Neuronal stem cell (in vitro differentiated cells): ENCODE measurements around the gene PCDH19.

Experiments used
- DNase-seq: peaks from one replicate; pipeline ENCODE4 v3.0.0-alpha.2; 2013; ENCODE audit warnings: low spot score
- H2AFZ ChIP-seq: one replicate; pipeline ENCODE4 v1.6.1; 2013; ENCODE audit warnings: mild to moderate bottlenecking, low read length, inconsistent platforms
- H2AK5ac ChIP-seq: 2 replicates; pipeline ENCODE4 v1.6.1; 2013; ENCODE audit warnings: low read depth, mild to moderate bottlenecking, inconsistent platforms, low read length, moderate library complexity, mixed read lengths
- H2BK120ac ChIP-seq: 2 replicates; pipeline ENCODE4 v1.6.1; 2013; ENCODE audit warnings: low read depth, mild to moderate bottlenecking, inconsistent platforms, low read length, moderate library complexity, mixed read lengths
- H2BK12ac ChIP-seq: one replicate; pipeline ENCODE4 v1.6.1; 2013; ENCODE audit warnings: low read length, inconsistent platforms
- H2BK15ac ChIP-seq: 2 replicates; pipeline ENCODE4 v1.6.1; 2013; ENCODE audit warnings: mild to moderate bottlenecking, low read length, inconsistent platforms, mixed read lengths
- H2BK5ac ChIP-seq: one replicate; pipeline ENCODE4 v1.6.1; 2013; ENCODE audit warnings: inconsistent platforms, mild to moderate bottlenecking, low read length, moderate library complexity
- H3K14ac ChIP-seq: one replicate; pipeline ENCODE4 v1.6.1; 2013; ENCODE audit warnings: low read length, inconsistent platforms
- H3K18ac ChIP-seq: 2 replicates; pipeline ENCODE4 v1.6.1; 2013; ENCODE audit warnings: low read length, inconsistent platforms
- H3K23ac ChIP-seq: 2 replicates; pipeline ENCODE4 v1.6.1; 2013; ENCODE audit warnings: low read depth, mild to moderate bottlenecking, mixed read lengths, low read length, inconsistent platforms; ENCODE audit not compliant: poor library complexity
- H3K27ac ChIP-seq: replicated peaks from 3 replicates; pipeline ENCODE4 v1.5.1; 2013; ENCODE audit warnings: low read length, inconsistent platforms
- H3K27me3 ChIP-seq, 3 experiments: 2 replicates each; pipeline ENCODE4 v1.6.1; 2013; ENCODE audit warnings: low read length in 3 of 3, mild to moderate bottlenecking in 2 of 3, inconsistent platforms in 1 of 3, low read depth in 1 of 3, mixed read lengths in 1 of 3, moderate library complexity in 1 of 3; ENCODE audit not compliant: control insufficient read depth in 3 of 3, insufficient read depth in 3 of 3
- H3K36me3 ChIP-seq, 2 donors: replicated peaks in 1 of 2; 2 replicates each; pipeline ENCODE4 v1.6.1; 2013; ENCODE audit warnings: low read length in 2 of 2; ENCODE audit not compliant: control insufficient read depth in 2 of 2, insufficient read depth in 2 of 2
- H3K4ac ChIP-seq: 2 replicates; pipeline ENCODE4 v1.6.1; 2013; ENCODE audit warnings: inconsistent platforms, mild to moderate bottlenecking, low read length, moderate library complexity
- H3K4me1 ChIP-seq, 2 donors: 1 replicate in 1 of 2; 2 replicates in 1 of 2; pipeline ENCODE4 v1.6.1; 2013; ENCODE audit warnings: low read length in 2 of 2, low read depth in 1 of 2; ENCODE audit not compliant: control insufficient read depth in 2 of 2, insufficient read depth in 1 of 2
- H3K4me2 ChIP-seq: one replicate; pipeline ENCODE4 v1.6.1; 2013; ENCODE audit warnings: mild to moderate bottlenecking, low read length, inconsistent platforms; ENCODE audit not compliant: insufficient read depth, poor library complexity, severe bottlenecking
- H3K4me3 ChIP-seq, 2 donors: 2 replicates each; pipeline ENCODE4 v1.5.1; 2013; ENCODE audit warnings: low read length in 2 of 2, mild to moderate bottlenecking in 2 of 2, inconsistent platforms in 1 of 2, moderate library complexity in 1 of 2
- H3K79me1 ChIP-seq: one replicate; pipeline ENCODE4 v1.6.1; 2013; ENCODE audit warnings: low read depth, mild to moderate bottlenecking, inconsistent platforms, low read length, moderate library complexity
- H3K9ac ChIP-seq: one replicate; pipeline ENCODE4 v1.6.1; 2013; ENCODE audit warnings: mild to moderate bottlenecking, low read depth, low read length, inconsistent platforms; ENCODE audit not compliant: poor library complexity
- H3K9me3 ChIP-seq, 2 donors: replicated peaks in 1 of 2; 2 replicates each; pipeline versions ENCODE3 to v1.6.1; 2013; ENCODE audit warnings: low read length in 2 of 2, mild to moderate bottlenecking in 2 of 2, inconsistent platforms in 1 of 2, low read depth in 1 of 2, mixed read lengths in 1 of 2, moderate library complexity in 1 of 2; ENCODE audit not compliant: control insufficient read depth in 2 of 2, insufficient read depth in 1 of 2
- H4K8ac ChIP-seq: one replicate; pipeline ENCODE4 v1.6.1; 2013; ENCODE audit warnings: low read depth, mild to moderate bottlenecking, inconsistent platforms, low read length, moderate library complexity
- H4K91ac ChIP-seq: one replicate; pipeline ENCODE4 v1.6.1; 2013; ENCODE audit warnings: low read length, low read depth, mild to moderate bottlenecking, inconsistent platforms; ENCODE audit not compliant: poor library complexity
- WGBS, 2 donors: extraction: QIAGEN DNeasy Blood & Tissue Kit; methylation state at CpG; one replicate each; pipeline ENCODE4 v1.1.7; 2013; ENCODE audit warnings: missing lambda C conversion rate in 2 of 2, mixed read lengths in 1 of 2; ENCODE audit not compliant: insufficient read length in 2 of 2, insufficient replicate concordance in 1 of 2; ENCODE audit errors: extremely low coverage in 2 of 2; 5-methylcytosine and 5-hydroxymethylcytosine counted together

Gene PCDH19

GRCh38 chrX:100289066-100289558 is 121.0 kb downstream of the PCDH19 start:
- Histone ChIP-seq H2AK5ac (no peak overlapping the region), H3K4me1 (peaks cover 2 to 3% of the 10 kb centered on the region in 2 donors), H4K8ac (no peak overlapping the region), H3K14ac (no peak overlapping the region), H2BK5ac (no peak overlapping the region), H3K9ac (no peak overlapping the region), H3K36me3 (no peaks in the 10 kb centered on the region), H2BK120ac (no peak overlapping the region), H3K79me1 (no peaks in the 10 kb centered on the region), H3K9me3 (no peaks in the 10 kb centered on the region), H3K18ac (no peak overlapping the region), H3K23ac (no peak overlapping the region), H2BK12ac (no peak overlapping the region), H4K91ac (no peak overlapping the region), H3K27me3 (no peaks in the 10 kb centered on the region), H3K4ac (no peak overlapping the region), H3K4me2 (no peak overlapping the region), H3K4me3 (no peak overlapping the region), H3K27ac (no peak overlapping the region), H2BK15ac (no peak overlapping the region), H2AFZ (no peak overlapping the region)
- no peak for DNase-seq

GRCh38 chrX:100277231-100277630 is 132.8 kb downstream of the PCDH19 start:
- WGBS, 2 donors: no CpG with 5 or more reads among the region's 1 CpG
- no peak for DNase-seq
- no peak overlapping the region for H4K8ac ChIP-seq

GRCh38 chrX:100274916-100275315 is 135.2 kb downstream of the PCDH19 start:
- no peak overlapping the region for H2BK15ac ChIP-seq
- H3K18ac ChIP-seq: no peak overlapping the region
- no peak overlapping the region for H3K27ac ChIP-seq
- H3K36me3 ChIP-seq: no peaks in the 10 kb centered on the region
- no peak overlapping the region for H2BK5ac ChIP-seq
- no peak overlapping the region for H2AFZ ChIP-seq
- H3K23ac ChIP-seq: no peak overlapping the region
- H2AK5ac ChIP-seq: no peak overlapping the region
- H3K4ac ChIP-seq: no peak overlapping the region
- no peak for DNase-seq
- H3K4me2 ChIP-seq: no peak overlapping the region
- H3K4me3 ChIP-seq: no peak overlapping the region
- no peak overlapping the region for H2BK120ac ChIP-seq
- H3K14ac ChIP-seq: no peak overlapping the region
- no peak overlapping the region for H2BK12ac ChIP-seq
- no peaks in the 10 kb centered on the region for H3K9me3 ChIP-seq
- no CpG with 5 or more reads among the region's 3 CpGs for WGBS, 2 donors
- no peak overlapping the region for H3K9ac ChIP-seq
- H3K27me3 ChIP-seq: peaks cover 0 to 5% (median 0%) of the 10 kb centered on the region in 3 experiments
- H3K4me1 ChIP-seq: no peaks in the 10 kb centered on the region
- H4K91ac ChIP-seq: no peak overlapping the region
- no peak overlapping the region for H4K8ac ChIP-seq
- no peaks in the 10 kb centered on the region for H3K79me1 ChIP-seq

More at GRCh38 chrX:100277231-100277630, 132.8 kb downstream of the PCDH19 start:
- H2BK120ac ChIP-seq: no peak overlapping the region
- no peak overlapping the region for H2BK12ac ChIP-seq
- no peak overlapping the region for H3K18ac ChIP-seq
- H2BK5ac ChIP-seq: no peak overlapping the region
- H2AK5ac ChIP-seq: no peak overlapping the region
- H4K91ac ChIP-seq: no peak overlapping the region
- peaks cover 0 to 5% (median 0%) of the 10 kb centered on the region in 3 experiments for H3K27me3 ChIP-seq
- no peak overlapping the region for H2AFZ ChIP-seq
- no peak overlapping the region for H3K27ac ChIP-seq
- no peaks in the 10 kb centered on the region for H3K9me3 ChIP-seq
- no peak overlapping the region for H3K14ac ChIP-seq
- H3K4me2 ChIP-seq: no peak overlapping the region
- H2BK15ac ChIP-seq: no peak overlapping the region
- H3K23ac ChIP-seq: no peak overlapping the region
- no peaks in the 10 kb centered on the region for H3K36me3 ChIP-seq
- H3K4me3 ChIP-seq: no peak overlapping the region
- no peak overlapping the region for H3K9ac ChIP-seq
- no peaks in the 10 kb centered on the region for H3K4me1 ChIP-seq
- no peak overlapping the region for H3K4ac ChIP-seq
- no peaks in the 10 kb centered on the region for H3K79me1 ChIP-seq

- Histone ChIP-seq H3K9ac (no peak overlapping the region), H3K4me3 (no peak overlapping the region), H4K8ac (no peak overlapping the region), H3K18ac (no peak overlapping the region), H3K27me3 (peaks cover 0 to 4% (median 0%) of the 10 kb centered on the region in 3 experiments), H3K36me3 (no peaks in the 10 kb centered on the region), H3K23ac (no peak overlapping the region), H2AK5ac (no peak overlapping the region), H3K4me1 (no peaks in the 10 kb centered on the region), H3K27ac (no peak overlapping the region), H2BK120ac (no peak overlapping the region), H3K4ac (no peak overlapping the region), H2BK12ac (no peak overlapping the region), H3K14ac (no peak overlapping the region), H2AFZ (no peak overlapping the region), H3K4me2 (no peak overlapping the region), H2BK5ac (no peak overlapping the region), H2BK15ac (no peak overlapping the region), H3K9me3 (no peaks in the 10 kb centered on the region), H3K79me1 (no peaks in the 10 kb centered on the region), H4K91ac (no peak overlapping the region)
- DNase-seq: no peak
These were observed 144.9 kb downstream of the PCDH19 start for GRCh38 chrX:100265179-100265578.
